ENCODE data around the gene PKD1. TPM values are rescaled to one million over a fixed set of nuclear protein-coding genes. Genes with fewer than 3 reads are reported as not detected.

The PKD1 gene
- total RNA-seq, 1 donor from 2014 or later, result 70.0 TPM

- Mint-ChIP-seq H3K9me3 (ENCODE audit: unreplicated experiment) (no peaks in the 10 kb centered on the region), H3K36me3 (ENCODE audit: low read depth, unreplicated experiment) (peaks cover 3% of the 10 kb centered on the region), H3K27ac (ENCODE audit: unreplicated experiment) (no peak overlapping the region), H3K4me1 (ENCODE audit: unreplicated experiment) (peaks cover 6% of the 10 kb centered on the region), H3K4me3 (ENCODE audit: unreplicated experiment) (no peak overlapping the region), H3K27me3 (ENCODE audit: unreplicated experiment) (peaks cover 5% of the 10 kb centered on the region)
- no peak for TF ChIP-seq CTCF (IDR thresholded peaks at IDR 0.05; ENCODE audit: unreplicated experiment)
- DNase-seq (ENCODE audit: low spot score), result no peak
Observed at GRCh38 chr16:2042986-2043666, 92.6 kb downstream of the PKD1 start.

GRCh38 chr16:2042171-2042985, 93.3 kb downstream of the PKD1 start:
- Mint-ChIP-seq H3K4me1 (ENCODE audit: unreplicated experiment) (peaks cover 5% of the 10 kb centered on the region), H3K36me3 (ENCODE audit: low read depth, unreplicated experiment) (peaks cover 3% of the 10 kb centered on the region), H3K4me3 (ENCODE audit: unreplicated experiment) (no peak overlapping the region), H3K9me3 (ENCODE audit: unreplicated experiment) (no peaks in the 10 kb centered on the region), H3K27me3 (ENCODE audit: unreplicated experiment) (peaks cover 7% of the 10 kb centered on the region), H3K27ac (ENCODE audit: unreplicated experiment) (no peak overlapping the region)
- TF ChIP-seq CTCF (IDR thresholded peaks at IDR 0.05; ENCODE audit: unreplicated experiment), result no peak
- no peak for DNase-seq (ENCODE audit: low spot score)

- no peaks in the 10 kb centered on the region for H3K36me3 Mint-ChIP-seq (ENCODE audit: low read depth, unreplicated experiment)
- H3K9me3 Mint-ChIP-seq (ENCODE audit: unreplicated experiment), result no peaks in the 10 kb centered on the region
- no peak for TF ChIP-seq CTCF (IDR thresholded peaks at IDR 0.05; ENCODE audit: unreplicated experiment)
- no peak for DNase-seq (ENCODE audit: low spot score)
- H3K27ac Mint-ChIP-seq (ENCODE audit: unreplicated experiment), result no peak overlapping the region
- peaks cover 7% of the 10 kb centered on the region for H3K27me3 Mint-ChIP-seq (ENCODE audit: unreplicated experiment)
- H3K4me1 Mint-ChIP-seq (ENCODE audit: unreplicated experiment), result peaks cover 2% of the 10 kb centered on the region
- H3K4me3 Mint-ChIP-seq (ENCODE audit: unreplicated experiment), result no peak overlapping the region
Observed at GRCh38 chr16:2040787-2041522, 94.7 kb downstream of the PKD1 start.

- Mint-ChIP-seq H3K4me1 (ENCODE audit: unreplicated experiment) (peaks cover 2% of the 10 kb centered on the region), H3K9me3 (ENCODE audit: unreplicated experiment) (no peaks in the 10 kb centered on the region), H3K27ac (ENCODE audit: unreplicated experiment) (no peak overlapping the region), H3K4me3 (ENCODE audit: unreplicated experiment) (no peak overlapping the region), H3K36me3 (ENCODE audit: low read depth, unreplicated experiment) (no peaks in the 10 kb centered on the region), H3K27me3 (ENCODE audit: unreplicated experiment) (peaks cover 7% of the 10 kb centered on the region)
- no peak for TF ChIP-seq CTCF (IDR thresholded peaks at IDR 0.05; ENCODE audit: unreplicated experiment)
- no peak for DNase-seq (ENCODE audit: low spot score)
Observed at GRCh38 chr16:2040041-2040786, 95.5 kb downstream of the PKD1 start.
